ENCODE measurements around the gene ERCC5. TPM values are rescaled to one million over a fixed set of nuclear protein-coding genes. Genes with fewer than 3 reads are reported as not detected.

The ERCC5 gene
- polyA plus RNA-seq (27.0 to 40.3 TPM (median 35.4 TPM) in 3 replicates), polyA minus RNA-seq (16.1 to 42.6 TPM (median 24.0 TPM) in 3 replicates)
- polyA plus RNA-seq (2011; ENCODE audit: low read depth) = 60.6 TPM
- 24.6 and 28.1 TPM in 2 replicates for polyA plus RNA-seq (2011; cell fraction: cytosol; rRNA removed)
- polyA plus RNA-seq (2011; cell fraction: nucleus; rRNA removed) = 55.0 and 88.2 TPM in 2 replicates
- polyA plus RNA-seq (2012; ENCODE audit: low replicate concordance) = 29.5 and 40.7 TPM in 2 replicates
- 14.2 TPM for polyA minus RNA-seq (2011; cell fraction: cytosol; rRNA and poly(A)+ RNA removed)
- 25.0 and 40.4 TPM in 2 replicates for polyA minus RNA-seq (2011; cell fraction: nucleus; rRNA and poly(A)+ RNA removed)

DNA sequence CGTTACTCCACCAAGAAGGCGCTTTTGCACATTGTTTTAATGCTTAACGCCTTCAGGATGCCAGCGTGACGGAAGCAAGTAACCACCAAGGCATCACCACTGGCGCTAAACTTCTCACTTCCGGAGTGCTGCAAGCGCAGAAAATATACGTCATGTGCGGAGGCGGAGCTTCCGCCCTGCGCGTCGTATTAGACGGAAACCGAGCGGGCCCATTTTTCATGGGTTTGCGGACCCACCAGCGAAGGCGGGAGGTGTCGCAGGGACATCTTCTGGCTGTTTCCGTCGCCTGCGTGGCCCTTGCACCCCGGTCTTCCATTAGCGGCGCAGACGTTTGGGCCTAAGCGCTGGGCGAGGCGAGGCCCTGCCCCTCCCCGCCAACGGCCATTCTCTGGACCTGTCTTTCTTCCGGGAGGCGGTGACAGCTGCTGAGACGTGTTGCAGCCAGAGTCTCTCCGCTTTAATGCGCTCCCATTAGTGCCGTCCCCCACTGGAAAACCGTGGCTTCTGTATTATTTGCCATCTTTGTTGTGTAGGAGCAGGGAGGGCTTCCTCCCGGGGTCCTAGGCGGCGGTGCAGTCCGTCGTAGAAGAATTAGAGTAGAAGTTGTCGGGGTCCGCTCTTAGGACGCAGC, at the start of gene ERCC5:
TSS of gene ERCC5 (plus strand) at position 403 of the 631 bp plus-strand sequence. CDS start 235 bp downstream, outside the sequence.
- no peaks in the 10 kb centered on the region for H4K20me1 ChIP-seq (ENCODE audit: control insufficient read depth, extremely low read depth, insufficient read depth, low read length)
- TF ChIP-seq EZH2 (IDR thresholded peaks at IDR 0.05; ENCODE audit: low read length) = no peak
- TF ChIP-seq, protein P1, sequence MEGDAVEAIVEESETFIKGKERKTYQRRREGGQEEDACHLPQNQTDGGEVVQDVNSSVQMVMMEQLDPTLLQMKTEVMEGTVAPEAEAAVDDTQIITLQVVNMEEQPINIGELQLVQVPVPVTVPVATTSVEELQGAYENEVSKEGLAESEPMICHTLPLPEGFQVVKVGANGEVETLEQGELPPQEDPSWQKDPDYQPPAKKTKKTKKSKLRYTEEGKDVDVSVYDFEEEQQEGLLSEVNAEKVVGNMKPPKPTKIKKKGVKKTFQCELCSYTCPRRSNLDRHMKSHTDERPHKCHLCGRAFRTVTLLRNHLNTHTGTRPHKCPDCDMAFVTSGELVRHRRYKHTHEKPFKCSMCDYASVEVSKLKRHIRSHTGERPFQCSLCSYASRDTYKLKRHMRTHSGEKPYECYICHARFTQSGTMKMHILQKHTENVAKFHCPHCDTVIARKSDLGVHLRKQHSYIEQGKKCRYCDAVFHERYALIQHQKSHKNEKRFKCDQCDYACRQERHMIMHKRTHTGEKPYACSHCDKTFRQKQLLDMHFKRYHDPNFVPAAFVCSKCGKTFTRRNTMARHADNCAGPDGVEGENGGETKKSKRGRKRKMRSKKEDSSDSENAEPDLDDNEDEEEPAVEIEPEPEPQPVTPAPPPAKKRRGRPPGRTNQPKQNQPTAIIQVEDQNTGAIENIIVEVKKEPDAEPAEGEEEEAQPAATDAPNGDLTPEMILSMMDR (optimal IDR thresholded peaks at IDR 0.05 in 1 of 3, IDR thresholded peaks at IDR 0.05 in 1 of 3, conservative IDR thresholded peaks at IDR 0.05 in 1 of 3; ENCODE audit: extremely low read depth in 1 of 3, insufficient read depth in 2 of 3, low read length in 3 of 3) = peak in 1 of 3 experiments; percentile 44
- peak within 1 kb of the TSS; percentile 92 for H3K9ac ChIP-seq (ENCODE audit: control insufficient read depth, extremely low read depth, insufficient read depth, low read length)
- peak within 1 kb of the TSS; percentile 95 for H2AFZ ChIP-seq (ENCODE audit: control insufficient read depth, low read length)
- FAIRE-seq (peak; percentile 89), DNase-seq (ENCODE audit: low read depth, low spot score) (peak; percentile 69)
- H3K36me3 ChIP-seq (ENCODE audit: control insufficient read depth in 2 of 2, extremely low read depth in 1 of 2, insufficient read depth in 2 of 2, low read length in 2 of 2) = peaks cover 4 to 6% of the 10 kb centered on the region in 2 experiments
- H3K27ac ChIP-seq (ENCODE audit: control insufficient read depth, insufficient read depth, low read length) = peak within 1 kb of the TSS; percentile 88
- peaks cover 11% of the 10 kb centered on the region for H3K4me1 ChIP-seq (ENCODE audit: control insufficient read depth, extremely low read depth, insufficient read depth, low read length)
- peak within 1 kb of the TSS; percentile 98 for H3K4me2 ChIP-seq (ENCODE audit: control insufficient read depth, extremely low read depth, insufficient read depth, low read depth, low read length)
- peaks cover 42% of the 10 kb centered on the region for H3K79me2 ChIP-seq (ENCODE audit: control insufficient read depth, insufficient read depth, low read length)
- H3K9me1 ChIP-seq (ENCODE audit: control insufficient read depth, extremely low read depth, insufficient read depth, low read length) = no peaks in the 10 kb centered on the region
- dilution Hi-C loops (cut with MboI; ENCODE audit: extremely low pct_ligation_motif_present, low sequenced_read_pairs) = no loop called here
- H3K27me3 ChIP-seq (ENCODE audit: control insufficient read depth, extremely low read depth, insufficient read depth, low read length) = no peaks in the 10 kb centered on the region
- H3K9me3 ChIP-seq (ENCODE audit: control insufficient read depth, low read depth, low read length) = no peaks in the 10 kb centered on the region
- peak within 1 kb of the TSS; percentile 85 to 91 (median 88) for H3K4me3 ChIP-seq (ENCODE audit: control insufficient read depth in 2 of 3, extremely low read depth in 1 of 3, insufficient read depth in 2 of 3, low read depth in 1 of 3, low read length in 3 of 3)

DNA sequence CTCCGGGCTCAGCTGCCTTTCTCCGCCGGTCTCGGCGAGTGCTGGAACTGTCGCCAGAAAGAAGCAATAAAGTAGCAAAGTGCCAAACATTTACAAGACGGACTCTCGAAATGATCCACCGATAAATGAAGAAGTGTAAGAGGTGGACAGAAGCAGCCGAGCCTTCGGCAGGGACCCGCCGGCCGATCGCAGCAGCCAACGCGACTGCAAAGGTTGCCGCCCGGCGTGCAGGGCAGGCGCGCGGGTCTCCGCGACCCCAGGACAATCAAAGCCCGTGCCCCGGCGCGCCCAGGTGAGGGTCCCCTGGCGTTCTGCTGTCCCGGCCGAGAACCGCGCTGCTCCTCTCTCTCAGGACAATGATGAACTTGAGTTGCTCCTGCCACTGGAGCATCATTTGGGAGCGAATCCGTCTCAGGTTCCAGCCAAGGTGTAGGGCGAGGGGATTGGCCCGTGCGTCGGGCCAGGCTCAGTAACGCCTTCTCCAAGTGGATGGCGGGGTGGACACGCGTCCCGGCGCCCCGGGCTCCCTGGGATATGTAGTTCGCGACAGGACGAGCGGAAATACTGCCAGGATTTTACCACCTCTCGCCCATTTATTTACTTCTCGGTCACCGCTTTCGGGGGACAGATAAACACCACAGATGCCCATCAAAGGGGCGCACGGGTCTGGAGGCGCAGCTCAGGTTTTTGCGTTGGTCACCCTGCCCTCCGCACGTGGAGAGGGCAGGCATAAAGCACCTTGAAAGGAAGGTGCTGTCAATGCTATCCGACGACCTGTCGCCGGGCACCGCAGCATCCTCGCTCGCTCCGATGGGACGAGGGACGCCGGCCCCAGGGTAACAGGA, 47.0 kb upstream of the ERCC5 start, which contains the start of the genes BIVM and POGLUT2:
TSS of gene BIVM (plus strand) at position 539 of the 845 bp plus-strand sequence. CDS start 8,149 bp downstream, outside the sequence.
TSS of gene POGLUT2 (minus strand) at position 396 of the 845 bp plus-strand sequence. CDS start at position 90, 306 bp downstream.
- H3K36me3 ChIP-seq (ENCODE audit: control insufficient read depth in 2 of 2, extremely low read depth in 1 of 2, insufficient read depth in 2 of 2, low read length in 2 of 2) = peaks cover 0 to 9% of the 10 kb centered on the region in 2 experiments
- TF ChIP-seq, protein P1 (optimal IDR thresholded peaks at IDR 0.05 in 1 of 3, IDR thresholded peaks at IDR 0.05 in 1 of 3, conservative IDR thresholded peaks at IDR 0.05 in 1 of 3; ENCODE audit: extremely low read depth in 1 of 3, insufficient read depth in 2 of 3, low read length in 3 of 3) = no peak
- no peak for TF ChIP-seq EZH2 (IDR thresholded peaks at IDR 0.05; ENCODE audit: low read length)
- H3K9me3 ChIP-seq (ENCODE audit: control insufficient read depth, low read depth, low read length) = no peaks in the 10 kb centered on the region
- no peaks in the 10 kb centered on the region for H3K27me3 ChIP-seq (ENCODE audit: control insufficient read depth, extremely low read depth, insufficient read depth, low read length)
- H3K4me3 ChIP-seq (ENCODE audit: control insufficient read depth in 2 of 3, extremely low read depth in 1 of 3, insufficient read depth in 2 of 3, low read depth in 1 of 3, low read length in 3 of 3) = peak within 1 kb of the TSS; percentile 77 to 96 (median 92)
- peaks cover 11% of the 10 kb centered on the region for H3K4me1 ChIP-seq (ENCODE audit: control insufficient read depth, extremely low read depth, insufficient read depth, low read length)
- peak within 1 kb of the TSS; percentile 98 for H2AFZ ChIP-seq (ENCODE audit: control insufficient read depth, low read length)
- peaks cover 3% of the 10 kb centered on the region for H3K9me1 ChIP-seq (ENCODE audit: control insufficient read depth, extremely low read depth, insufficient read depth, low read length)
- H3K9ac ChIP-seq (ENCODE audit: control insufficient read depth, extremely low read depth, insufficient read depth, low read length) = peak within 1 kb of the TSS; percentile 76
- peak within 1 kb of the TSS; percentile 84 for H3K4me2 ChIP-seq (ENCODE audit: control insufficient read depth, extremely low read depth, insufficient read depth, low read depth, low read length)
- dilution Hi-C loops (cut with MboI; ENCODE audit: extremely low pct_ligation_motif_present, low sequenced_read_pairs) = no loop called here
- no peaks in the 10 kb centered on the region for H4K20me1 ChIP-seq (ENCODE audit: control insufficient read depth, extremely low read depth, insufficient read depth, low read length)
- FAIRE-seq (peak; percentile 43), DNase-seq (ENCODE audit: low read depth, low spot score) (peak; percentile 38)
- H3K79me2 ChIP-seq (ENCODE audit: control insufficient read depth, insufficient read depth, low read length) = peaks cover 56% of the 10 kb centered on the region
- peak within 1 kb of the TSS; percentile 61 for H3K27ac ChIP-seq (ENCODE audit: control insufficient read depth, insufficient read depth, low read length)

Data from keratinocyte (primary cell).